Activated CD8-positive, alpha-beta memory T cell treated with anti-CD3 and anti-CD28 coated beads for 24 hours (primary cell): ENCODE results near the gene RPS6KA3.
"Not testable (repeated sequence)": the region's sequence is repeated elsewhere in the genome, so short reads cannot be mapped to it uniquely, and the experiment has no call there.

Experiments used
- DNase-seq: peaks from one replicate; pipeline ENCODE4 v3.0.0-alpha.2; 2020

The RPS6KA3 gene

GRCh38 chrX:20217906-20218305 is 48.8 kb downstream of the RPS6KA3 start:
- no peak for DNase-seq

- no peak for DNase-seq
Observed at GRCh38 chrX:20217271-20217670, 49.4 kb downstream of the RPS6KA3 start.

GRCh38 chrX:20215565-20215964 is 51.1 kb downstream of the RPS6KA3 start:
- no peak for DNase-seq

GRCh38 chrX:20212486-20213089 is 54.1 kb downstream of the RPS6KA3 start:
- no peak for DNase-seq

- DNase-seq: no peak
Observed at GRCh38 chrX:20211261-20211786, 55.4 kb downstream of the RPS6KA3 start.

GRCh38 chrX:20205927-20206708 is 60.6 kb downstream of the RPS6KA3 start:
- no peak for DNase-seq

- no peak for DNase-seq
Observed at GRCh38 chrX:20204351-20204750, 62.4 kb downstream of the RPS6KA3 start.

- no peak for DNase-seq
Observed at GRCh38 chrX:20197641-20198210, 69.0 kb downstream of the RPS6KA3 start.

GRCh38 chrX:20189171-20189570 is 77.5 kb downstream of the RPS6KA3 start:
- DNase-seq: no peak

GRCh38 chrX:20181598-20182329 is 84.9 kb downstream of the RPS6KA3 start:
- no peak for DNase-seq

GRCh38 chrX:20177093-20177492 is 89.6 kb downstream of the RPS6KA3 start:
- no peak for DNase-seq

GRCh38 chrX:20173856-20174255 is 92.9 kb downstream of the RPS6KA3 start:
- no peak for DNase-seq

GRCh38 chrX:20173313-20173712 is 93.4 kb downstream of the RPS6KA3 start:
- no peak for DNase-seq

- no peak for DNase-seq
Observed at GRCh38 chrX:20171887-20172286, 94.8 kb downstream of the RPS6KA3 start.

GRCh38 chrX:20162516-20162915 is 104.2 kb downstream of the RPS6KA3 start:
- not testable (repeated sequence) for DNase-seq

- DNase-seq: no peak
Observed at GRCh38 chrX:20159797-20160385, 106.8 kb downstream of the RPS6KA3 start.

GRCh38 chrX:20151689-20152088 is 115.0 kb downstream of the RPS6KA3 start:
- DNase-seq: no peak

- DNase-seq: no peak
Observed at GRCh38 chrX:20149326-20149725, 117.4 kb downstream of the RPS6KA3 start.

GRCh38 chrX:20147561-20147960 is 119.1 kb downstream of the RPS6KA3 start:
- no peak for DNase-seq

- DNase-seq: no peak
Observed at GRCh38 chrX:20144491-20144890, 122.2 kb downstream of the RPS6KA3 start.

- DNase-seq: no peak
Observed at GRCh38 chrX:20143561-20143960, 123.1 kb downstream of the RPS6KA3 start.

GRCh38 chrX:20143111-20143510 is 123.6 kb downstream of the RPS6KA3 start:
- no peak for DNase-seq
